ENCODE measurements around the gene DGKK. TPM values are rescaled to one million over a fixed set of nuclear protein-coding genes. Genes with fewer than 3 reads are reported as not detected.
A peak's percentile ranks its signal among the peaks of the same experiment; 100 is the strongest.

DGKK gene
- total and polyA plus RNA-seq, 2 donors (not counting 1 experiment from before 2014, with no cell fraction given): not detected

- TF ChIP-seq CTCF (conservative IDR thresholded peaks at IDR 0.05 in 1 of 2, IDR thresholded peaks at IDR 0.05 in 1 of 2; ENCODE audit: low read depth in 1 of 2, low read length in 2 of 2) (no peak), EZH2 (IDR thresholded peaks at IDR 0.05; ENCODE audit: low read length, missing control alignments) (no peak)
- Histone ChIP-seq H3K27me3 (ENCODE audit: control insufficient read depth, insufficient read depth, low read length) (no peaks in the 10 kb centered on the region), H3K27ac (ENCODE audit: insufficient read depth, low read length) (no peak overlapping the region), H3K36me3 (ENCODE audit: control insufficient read depth, insufficient read depth, low read length) (no peaks in the 10 kb centered on the region), H2AFZ (ENCODE audit: low read length) (no peak overlapping the region), H3K4me2 (ENCODE audit: extremely low read depth, insufficient read depth, low read length) (no peak overlapping the region), H3K4me1 (ENCODE audit: control insufficient read depth, extremely low read depth, insufficient read depth, low read length) (no peaks in the 10 kb centered on the region), H3K9ac (ENCODE audit: insufficient read depth, low read length) (no peak overlapping the region), H4K20me1 (ENCODE audit: control insufficient read depth, extremely low read depth, insufficient read depth, low read length) (no peaks in the 10 kb centered on the region), H3K79me2 (ENCODE audit: control insufficient read depth, insufficient read depth, low read length) (no peaks in the 10 kb centered on the region), H3K4me3 (replicated peaks in 1 of 4; ENCODE audit: control extremely low read depth in 1 of 4, insufficient read depth in 1 of 4, low read depth in 3 of 4, low read length in 4 of 4) (no peak overlapping the region), H3K9me3 (ENCODE audit: control insufficient read depth, insufficient read depth, low read depth, low read length) (no peaks in the 10 kb centered on the region)
- DNase-seq (ENCODE audit: low read depth in 2 of 2): peak in 1 of 2 donors; percentile 11
Observed at GRCh38 chrX:50495616-50496015, 25.0 kb upstream of the DGKK start.

- Histone ChIP-seq H3K27ac (ENCODE audit: insufficient read depth, low read length) (no peak overlapping the region), H3K36me3 (ENCODE audit: control insufficient read depth, insufficient read depth, low read length) (no peaks in the 10 kb centered on the region), H4K20me1 (ENCODE audit: control insufficient read depth, extremely low read depth, insufficient read depth, low read length) (no peaks in the 10 kb centered on the region), H3K4me3 (replicated peaks in 1 of 4; ENCODE audit: control extremely low read depth in 1 of 4, insufficient read depth in 1 of 4, low read depth in 3 of 4, low read length in 4 of 4) (no peak overlapping the region), H3K79me2 (ENCODE audit: control insufficient read depth, insufficient read depth, low read length) (no peaks in the 10 kb centered on the region), H3K4me1 (ENCODE audit: control insufficient read depth, extremely low read depth, insufficient read depth, low read length) (no peaks in the 10 kb centered on the region), H3K4me2 (ENCODE audit: extremely low read depth, insufficient read depth, low read length) (no peak overlapping the region), H3K9me3 (ENCODE audit: control insufficient read depth, insufficient read depth, low read depth, low read length) (no peaks in the 10 kb centered on the region), H3K27me3 (ENCODE audit: control insufficient read depth, insufficient read depth, low read length) (no peaks in the 10 kb centered on the region), H3K9ac (ENCODE audit: insufficient read depth, low read length) (no peak overlapping the region), H2AFZ (ENCODE audit: low read length) (no peak overlapping the region)
- no peak for TF ChIP-seq CTCF (conservative IDR thresholded peaks at IDR 0.05 in 1 of 2, IDR thresholded peaks at IDR 0.05 in 1 of 2; ENCODE audit: low read depth in 1 of 2, low read length in 2 of 2)
- TF ChIP-seq EZH2 (IDR thresholded peaks at IDR 0.05; ENCODE audit: low read length, missing control alignments): no peak
- no peak for DNase-seq (ENCODE audit: low read depth in 2 of 2)
Observed at GRCh38 chrX:50492720-50493119, 22.1 kb upstream of the DGKK start.

- no peaks in the 10 kb centered on the region for H3K79me2 ChIP-seq (ENCODE audit: control insufficient read depth, insufficient read depth, low read length)
- no peaks in the 10 kb centered on the region for H3K9me3 ChIP-seq (ENCODE audit: control insufficient read depth, insufficient read depth, low read depth, low read length)
- no peak overlapping the region for H3K9ac ChIP-seq (ENCODE audit: insufficient read depth, low read length)
- no peak overlapping the region for H3K27ac ChIP-seq (ENCODE audit: insufficient read depth, low read length)
- no peaks in the 10 kb centered on the region for H3K36me3 ChIP-seq (ENCODE audit: control insufficient read depth, insufficient read depth, low read length)
- no peak for TF ChIP-seq EZH2 (IDR thresholded peaks at IDR 0.05; ENCODE audit: low read length, missing control alignments)
- no peak for TF ChIP-seq CTCF (conservative IDR thresholded peaks at IDR 0.05 in 1 of 2, IDR thresholded peaks at IDR 0.05 in 1 of 2; ENCODE audit: low read depth in 1 of 2, low read length in 2 of 2)
- H4K20me1 ChIP-seq (ENCODE audit: control insufficient read depth, extremely low read depth, insufficient read depth, low read length): no peaks in the 10 kb centered on the region
- no peak overlapping the region for H2AFZ ChIP-seq (ENCODE audit: low read length)
- H3K4me1 ChIP-seq (ENCODE audit: control insufficient read depth, extremely low read depth, insufficient read depth, low read length): no peaks in the 10 kb centered on the region
- H3K4me2 ChIP-seq (ENCODE audit: extremely low read depth, insufficient read depth, low read length): no peak overlapping the region
- no peak for DNase-seq (ENCODE audit: low read depth in 2 of 2)
- H3K27me3 ChIP-seq (ENCODE audit: control insufficient read depth, insufficient read depth, low read length): no peaks in the 10 kb centered on the region
- no peak overlapping the region for H3K4me3 ChIP-seq (replicated peaks in 1 of 4; ENCODE audit: control extremely low read depth in 1 of 4, insufficient read depth in 1 of 4, low read depth in 3 of 4, low read length in 4 of 4)
Observed at GRCh38 chrX:50484662-50485061, 14.0 kb upstream of the DGKK start.
